Measurements from ENCODE around the gene TSSC4.

DNA sequence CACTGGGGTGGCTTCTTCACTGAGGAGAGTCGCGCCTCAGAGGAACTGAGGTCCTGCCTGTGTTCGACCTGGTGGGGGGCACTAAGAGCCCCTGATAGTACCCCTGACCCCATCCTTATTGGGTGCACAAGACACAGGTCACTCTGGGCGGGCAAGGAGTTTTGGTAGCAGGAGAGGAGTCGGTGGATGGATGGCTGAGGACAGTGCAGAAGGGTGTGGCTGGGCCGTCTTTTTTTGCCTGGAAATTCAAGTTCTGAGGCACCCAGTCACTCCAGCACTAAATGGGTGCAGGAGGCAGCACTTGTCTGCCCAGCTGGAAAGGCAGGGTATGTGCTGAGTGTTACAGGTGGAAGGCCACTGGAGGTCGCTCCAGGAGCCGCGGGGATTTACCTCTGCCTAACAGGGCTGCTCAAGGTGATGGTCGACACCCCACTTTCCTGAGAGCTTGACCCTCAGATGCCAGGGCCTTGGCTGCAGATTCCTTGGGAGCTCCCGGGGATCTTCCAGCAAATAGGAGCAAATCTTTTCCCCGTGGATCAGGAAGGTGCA, 960 bp downstream of the TSSC4 start:
- TF ChIP-seq POLR2A (IDR thresholded peaks at IDR 0.05) = no peak
- TF ChIP-seq, protein P1, sequence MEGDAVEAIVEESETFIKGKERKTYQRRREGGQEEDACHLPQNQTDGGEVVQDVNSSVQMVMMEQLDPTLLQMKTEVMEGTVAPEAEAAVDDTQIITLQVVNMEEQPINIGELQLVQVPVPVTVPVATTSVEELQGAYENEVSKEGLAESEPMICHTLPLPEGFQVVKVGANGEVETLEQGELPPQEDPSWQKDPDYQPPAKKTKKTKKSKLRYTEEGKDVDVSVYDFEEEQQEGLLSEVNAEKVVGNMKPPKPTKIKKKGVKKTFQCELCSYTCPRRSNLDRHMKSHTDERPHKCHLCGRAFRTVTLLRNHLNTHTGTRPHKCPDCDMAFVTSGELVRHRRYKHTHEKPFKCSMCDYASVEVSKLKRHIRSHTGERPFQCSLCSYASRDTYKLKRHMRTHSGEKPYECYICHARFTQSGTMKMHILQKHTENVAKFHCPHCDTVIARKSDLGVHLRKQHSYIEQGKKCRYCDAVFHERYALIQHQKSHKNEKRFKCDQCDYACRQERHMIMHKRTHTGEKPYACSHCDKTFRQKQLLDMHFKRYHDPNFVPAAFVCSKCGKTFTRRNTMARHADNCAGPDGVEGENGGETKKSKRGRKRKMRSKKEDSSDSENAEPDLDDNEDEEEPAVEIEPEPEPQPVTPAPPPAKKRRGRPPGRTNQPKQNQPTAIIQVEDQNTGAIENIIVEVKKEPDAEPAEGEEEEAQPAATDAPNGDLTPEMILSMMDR (IDR thresholded peaks at IDR 0.05) = no peak

All from uterus (tissue), 2 donors.